GM12878 (cell line): ENCODE data around the gene DIABLO. TPM values are rescaled to one million over a fixed set of nuclear protein-coding genes. Genes with fewer than 3 reads are reported as not detected.

Experiments used
- ATAC-seq: fragments of 200-7000 bp; cut with Tn5 transposase; 3 replicates; pipeline ENCODE4 v1.9.1; 2020; ENCODE audit warnings: mild to moderate bottlenecking, moderate library complexity
- BruUV-seq: library from RNA; stranded (reverse); fragments of 400-500 nt; replicated peaks from 2 replicates; lab custom pipeline; 2021; lab: Mats Ljungman, UMichigan
- CTCF ChIA-PET: fragments of 300-600 bp; sonication (Branson Sonifier 250); formaldehyde crosslinking; extraction: SDS; loops from one replicate; lab custom pipeline; 2021; ENCODE audit warnings: inconsistent platforms; lab: Yijun Ruan, JAX
- POLR2A ChIA-PET: fragments of 350-600 bp; formaldehyde crosslinking; extraction: SDS; loops from one replicate; lab custom pipeline; 2021; ENCODE audit warnings: inconsistent platforms; lab: Charles Lee
- RAD21 ChIA-PET: fragments of 300-600 bp; sonication (Branson Sonifier 250); formaldehyde crosslinking; loops from one replicate; lab custom pipeline; 2023; ENCODE audit warnings: antibody characterized with exemption; ENCODE audit not compliant: unreplicated experiment; lab: Charles Lee
- SMC1A ChIA-PET: fragments of 300-600 bp; sonication (Branson Sonifier 250); formaldehyde crosslinking; loops from one replicate; lab custom pipeline; 2023; ENCODE audit not compliant: unreplicated experiment, uncharacterized antibody; lab: Charles Lee
- DNase-seq: peaks from one replicate; pipeline ENCODE4 v3.0.0-alpha.2; 2011; ENCODE audit warnings: low read depth, low spot score
- FAIRE-seq: peaks from 3 replicates; lab custom pipeline; 2011; peaks lifted over from hg19 to GRCh38; lab: Jason Lieb, UNC
- H2AFZ ChIP-seq: 2 replicates; pipeline ENCODE4 v1.6.0; 2011; ENCODE audit warnings: low read depth, low read length, control low read depth; ENCODE audit not compliant: control insufficient read depth
- H3K27ac ChIP-seq: 2 replicates; pipeline ENCODE4 v1.5.1; 2011; ENCODE audit warnings: control low read depth; ENCODE audit not compliant: control insufficient read depth, insufficient read depth
- H3K27me3 ChIP-seq, 2 experiments: replicated peaks in 1 of 2; 2 replicates each; pipeline versions ENCODE4 v1.6.0 to v1.6.1; 2011; ENCODE audit warnings: low read length in 1 of 2; ENCODE audit not compliant: control insufficient read depth in 2 of 2, insufficient read depth in 2 of 2
- H3K36me3 ChIP-seq, 2 experiments: 2 replicates each; pipeline ENCODE4 v1.5.1; 2011; ENCODE audit warnings: low read length in 1 of 2; ENCODE audit not compliant: control insufficient read depth in 2 of 2, insufficient read depth in 2 of 2
- H3K4me1 ChIP-seq: 2 replicates; pipeline ENCODE4 v1.6.1; 2011; ENCODE audit warnings: mild to moderate bottlenecking, low read length, moderate library complexity, mixed read lengths; ENCODE audit not compliant: control insufficient read depth, insufficient read depth
- H3K4me2 ChIP-seq: 2 replicates; pipeline ENCODE4 v1.6.0; 2011; ENCODE audit warnings: control low read depth; ENCODE audit not compliant: control insufficient read depth, insufficient read depth
- H3K4me3 ChIP-seq: fragments of 200-600 bp; sonication (generic); 2 replicates; pipeline ENCODE4 v1.5.1; 2016
- H3K79me2 ChIP-seq: 2 replicates; pipeline ENCODE4 v1.6.0; 2011; ENCODE audit warnings: low read length; ENCODE audit not compliant: control insufficient read depth, insufficient read depth
- H3K9ac ChIP-seq: 2 replicates; pipeline ENCODE4 v1.8.0; 2011; ENCODE audit warnings: low read length, control low read depth, mixed read lengths; ENCODE audit not compliant: control insufficient read depth, insufficient read depth
- H3K9me3 ChIP-seq: replicated peaks from 3 replicates; pipeline ENCODE4 v1.5.1; 2011; ENCODE audit warnings: mild to moderate bottlenecking, low read length; ENCODE audit not compliant: control insufficient read depth, insufficient read depth
- H4K20me1 ChIP-seq: 2 replicates; pipeline ENCODE4 v1.6.0; 2011; ENCODE audit not compliant: control insufficient read depth, insufficient read depth
- CBX5 ChIP-seq: sonication (generic); IDR thresholded peaks from 2 replicates; pipeline ENCODE4 v1.6.1; 2016; ENCODE audit warnings: low read depth, moderate library complexity, mild to moderate bottlenecking, inconsistent platforms
- FOS ChIP-seq: IDR thresholded peaks from 3 replicates; pipeline ENCODE4 v1.6.1; 2011; ENCODE audit warnings: borderline replicate concordance; ENCODE audit not compliant: insufficient read length; ENCODE audit errors: extremely low read depth
- NR2C1 ChIP-seq: fragments of 450-650 bp; IDR thresholded peaks from 2 replicates; pipeline ENCODE4 v1.6.1; 2017; ENCODE audit warnings: antibody characterized with exemption, mild to moderate bottlenecking, moderate library complexity
- whole genome bisulfite sequencing: methylation state at CpG from one replicate; pipeline ENCODE4 v1.1.6; 2016; ENCODE audit warnings: low lambda C conversion rate; ENCODE audit not compliant: insufficient replicate concordance, insufficient coverage; ENCODE audit errors: missing lambda C conversion rate; 5-methylcytosine and 5-hydroxymethylcytosine counted together
- in situ Hi-C: fragments of 300-500 bp; cut with MboI; formaldehyde crosslinking; loops from 9 replicates; pipeline ENCODE4 v1.14.3; 2018; ENCODE audit warnings: mixed read lengths
- intact Hi-C: fragments of 100-400 bp; cut with micrococcal nuclease; formaldehyde crosslinking; loops from one replicate; pipeline ENCODE4 v1.14.2; 2022; ENCODE audit not compliant: unreplicated experiment
- polyA plus RNA-seq, 11 experiments: library from polyadenylated mRNA; depleted of rRNA in 4 of 11; unstranded in 6 of 11; stranded (reverse) in 5 of 11; fragments of >200 nt; fragmentation: Nextera tagmentation in 4 of 11; fragmentation: Illumina TruSeq in 1 of 11; extraction: Ambion mirVana in 4 of 11; extraction: Trizol in 1 of 11; gene quantifications; 1 replicate in 1 of 11; 2 replicates in 10 of 11; pipeline versions ENCODE4 v1.2.1 to v1.2.3, GENCODE V29; 2011 to 2016; ENCODE audit warnings: inconsistent platforms in 2 of 11, missing spikeins in 2 of 11, low read depth in 1 of 11
- small RNA-seq: library from RNA; depleted of rRNA; stranded (forward); fragments of <200 nt; gene quantifications from one replicate; pipeline ENCODE3, GENCODE V24; 2014
- total RNA-seq, 4 experiments: library from RNA; depleted of rRNA in 3 of 4; stranded (reverse); fragments of >200 nt in 3 of 4; fragmentation: Illumina TruSeq in 1 of 4; extraction: Trizol in 1 of 4; gene quantifications; 2 replicates each; pipeline versions ENCODE4 v1.2.1 to v1.2.3, GENCODE V29; 2013 to 2021
- TF ChIP-seq, protein P1 (sequence below): fragments of 450-650 bp; IDR thresholded peaks from 2 replicates; pipeline ENCODE4 v1.6.1; 2017; ENCODE audit warnings: low read depth, mild to moderate bottlenecking, moderate library complexity
- TF ChIP-seq, protein P2 (sequence below): IDR thresholded peaks from 2 replicates; pipeline ENCODE4 v1.6.1; 2011; ENCODE audit warnings: low read depth, low read length, improper control_type of control experiment, borderline replicate concordance

Gene DIABLO
- total and polyA plus RNA-seq, 10 of the 15 experiments (the other 5 are each of a cell fraction or from before 2014, with no cell fraction given), result 18.3 to 69.9 (median 46.2) TPM

DNA sequence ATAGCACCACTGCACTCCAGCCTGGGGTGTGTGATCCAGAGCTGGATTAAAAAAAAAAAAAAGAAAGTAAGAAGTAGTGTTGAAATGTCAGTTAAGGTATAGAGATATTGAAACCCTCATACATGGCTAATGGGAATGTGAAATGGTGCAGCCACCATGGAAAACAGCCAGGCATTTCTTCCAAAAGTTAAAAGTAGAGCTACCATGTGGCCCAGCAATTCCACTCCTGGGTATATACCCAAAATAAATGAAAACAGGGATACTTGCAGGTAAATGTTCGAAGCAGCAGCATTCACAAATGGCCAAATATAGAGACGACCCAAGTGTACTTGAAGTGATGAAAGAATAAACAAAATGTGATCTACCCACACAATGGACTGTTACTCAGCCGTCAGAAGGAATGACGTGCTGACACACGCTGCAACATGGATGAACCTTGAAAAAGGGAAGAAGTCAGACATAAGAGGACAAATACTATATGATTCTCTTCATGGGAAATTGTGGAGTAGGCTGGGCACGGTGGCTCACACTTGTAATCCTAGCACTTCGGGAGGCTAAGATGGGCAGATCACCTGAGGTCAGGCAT is 67.1 kb downstream of the DIABLO start:
- ChIA-PET CTCF (interaction anchor here (0.6 to 2.5 kb wide), 3 partner anchors 104 to 377 kb away, joined by 3 to 5 read pairs (median 4); no protein-coding TSS in a partner anchor), RAD21 (no interaction called here), SMC1A (interaction anchor here (0.7 kb wide), 1 partner anchor 437 kb away, joined by 3 read pairs; no protein-coding TSS in a partner anchor), POLR2A (interaction anchor here (0.7 kb wide), 1 partner anchor 66 kb away, joined by 3 read pairs; no protein-coding TSS in a partner anchor)
- H3K4me2 ChIP-seq, result no peak overlapping the region
- H4K20me1 ChIP-seq, result no peaks in the 10 kb centered on the region
- H3K9ac ChIP-seq, result no peak overlapping the region
- no peaks in the 10 kb centered on the region for H3K36me3 ChIP-seq
- H3K27me3 ChIP-seq, result no peaks in the 10 kb centered on the region
- ATAC-seq (no peak), FAIRE-seq (no peak), DNase-seq (no peak)
- H3K4me1 ChIP-seq, result peaks cover 3% of the 10 kb centered on the region; the same call in 1 of the 2 replicates
- 65% methylated on average over 7 of the region's 7 CpGs for WGBS
- H3K27ac ChIP-seq, result no peak overlapping the region
- H3K79me2 ChIP-seq, result no peaks in the 10 kb centered on the region
- TF ChIP-seq, protein P1, sequence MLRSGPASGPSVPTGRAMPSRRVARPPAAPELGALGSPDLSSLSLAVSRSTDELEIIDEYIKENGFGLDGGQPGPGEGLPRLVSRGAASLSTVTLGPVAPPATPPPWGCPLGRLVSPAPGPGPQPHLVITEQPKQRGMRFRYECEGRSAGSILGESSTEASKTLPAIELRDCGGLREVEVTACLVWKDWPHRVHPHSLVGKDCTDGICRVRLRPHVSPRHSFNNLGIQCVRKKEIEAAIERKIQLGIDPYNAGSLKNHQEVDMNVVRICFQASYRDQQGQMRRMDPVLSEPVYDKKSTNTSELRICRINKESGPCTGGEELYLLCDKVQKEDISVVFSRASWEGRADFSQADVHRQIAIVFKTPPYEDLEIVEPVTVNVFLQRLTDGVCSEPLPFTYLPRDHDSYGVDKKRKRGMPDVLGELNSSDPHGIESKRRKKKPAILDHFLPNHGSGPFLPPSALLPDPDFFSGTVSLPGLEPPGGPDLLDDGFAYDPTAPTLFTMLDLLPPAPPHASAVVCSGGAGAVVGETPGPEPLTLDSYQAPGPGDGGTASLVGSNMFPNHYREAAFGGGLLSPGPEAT, result no peak
- TF ChIP-seq NR2C1 (no peak), CBX5 (no peak), FOS (no peak)
- TF ChIP-seq, protein P2, sequence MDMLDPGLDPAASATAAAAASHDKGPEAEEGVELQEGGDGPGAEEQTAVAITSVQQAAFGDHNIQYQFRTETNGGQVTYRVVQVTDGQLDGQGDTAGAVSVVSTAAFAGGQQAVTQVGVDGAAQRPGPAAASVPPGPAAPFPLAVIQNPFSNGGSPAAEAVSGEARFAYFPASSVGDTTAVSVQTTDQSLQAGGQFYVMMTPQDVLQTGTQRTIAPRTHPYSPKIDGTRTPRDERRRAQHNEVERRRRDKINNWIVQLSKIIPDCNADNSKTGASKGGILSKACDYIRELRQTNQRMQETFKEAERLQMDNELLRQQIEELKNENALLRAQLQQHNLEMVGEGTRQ, result no peak
- BruUV-seq, result no TSS peak
- in situ Hi-C loops, result no loop called here
- intact Hi-C loops, result no loop called here
- H3K9me3 ChIP-seq, result no peaks in the 10 kb centered on the region
- no peak overlapping the region for H3K4me3 ChIP-seq
- H2AFZ ChIP-seq, result no peak overlapping the region

Small RNA genes within 50 kb of the gene (small RNA-seq; reads per million reads assigned to genes)
- 5.7 reads per million, percentile 90 among the genes with 10 or more reads in this experiment for gene DIABLO

Other genes with a start within 250 kb of the DIABLO start
- gene BCL7A, start 204.2 kb downstream of the DIABLO start, total RNA-seq (2014; rRNA removed), result 12.4 and 14.1 TPM in 2 replicates
- gene BCL7A, start 204.2 kb downstream of the DIABLO start, total RNA-seq (2014; rRNA removed; fragmentation: Illumina TruSeq; extraction: Trizol), result 8.8 and 9.6 TPM in 2 replicates
- gene BCL7A, start 204.2 kb downstream of the DIABLO start, total RNA-seq (2021), result 13.8 and 17.2 TPM in 2 replicates
- gene BCL7A, start 204.2 kb downstream of the DIABLO start, polyA plus RNA-seq (2011; rRNA removed), result 1.3 TPM in 2 replicates
- gene BCL7A, start 204.2 kb downstream of the DIABLO start, polyA plus RNA-seq (2014; fragmentation: Illumina TruSeq; extraction: Trizol), result 9.4 and 11.8 TPM in 2 replicates
- gene BCL7A, start 204.2 kb downstream of the DIABLO start, polyA plus RNA-seq (2014; fragmentation: Nextera tagmentation; extraction: Ambion mirVana), result under 1 TPM; 0.37 to 0.69 TPM
- gene BCL7A, start 204.2 kb downstream of the DIABLO start, polyA plus RNA-seq (2014; rRNA removed), result 13.7 and 14.6 TPM in 2 replicates
- gene BCL7A, start 204.2 kb downstream of the DIABLO start, polyA plus RNA-seq (2016; fragmentation: Nextera tagmentation; extraction: Ambion mirVana), result 10 to 100 TPM; 11.6 to 11.9 TPM
- gene MLXIP, start 147.3 kb downstream of the DIABLO start, total RNA-seq (2014; rRNA removed), result 5.4 and 7.9 TPM in 2 replicates
- gene MLXIP, start 147.3 kb downstream of the DIABLO start, total RNA-seq (2014; rRNA removed; fragmentation: Illumina TruSeq; extraction: Trizol), result 8.9 and 9.7 TPM in 2 replicates
- gene MLXIP, start 147.3 kb downstream of the DIABLO start, total RNA-seq (2021), result 23.7 and 24.9 TPM in 2 replicates
- gene MLXIP, start 147.3 kb downstream of the DIABLO start, polyA plus RNA-seq (2011; rRNA removed), result 1.0 and 1.9 TPM in 2 replicates
- gene MLXIP, start 147.3 kb downstream of the DIABLO start, polyA plus RNA-seq (2014; fragmentation: Illumina TruSeq; extraction: Trizol), result 7.5 and 12.1 TPM in 2 replicates
- gene MLXIP, start 147.3 kb downstream of the DIABLO start, polyA plus RNA-seq (2014; fragmentation: Nextera tagmentation; extraction: Ambion mirVana), result 1 to 10 TPM; 1.1 to 1.2 TPM
- 12.5 and 15.1 TPM in 2 replicates for gene MLXIP, start 147.3 kb downstream of the DIABLO start, polyA plus RNA-seq (2014; rRNA removed)
- gene MLXIP, start 147.3 kb downstream of the DIABLO start, polyA plus RNA-seq (2016; fragmentation: Nextera tagmentation; extraction: Ambion mirVana), result 1 to 10 TPM; 4.7 to 6.2 TPM
- gene IL31, start 51.8 kb downstream of the DIABLO start, total RNA-seq (2014; rRNA removed), result not detected in 2 replicates
- not detected in 2 replicates for gene IL31, start 51.8 kb downstream of the DIABLO start, total RNA-seq (2014; rRNA removed; fragmentation: Illumina TruSeq; extraction: Trizol)
- gene IL31, start 51.8 kb downstream of the DIABLO start, total RNA-seq (2021), result not detected in 2 replicates
- gene IL31, start 51.8 kb downstream of the DIABLO start, polyA plus RNA-seq (2011; rRNA removed), result not detected in 2 replicates
- gene IL31, start 51.8 kb downstream of the DIABLO start, polyA plus RNA-seq (2014; fragmentation: Illumina TruSeq; extraction: Trizol), result not detected in 2 replicates
- not detected for gene IL31, start 51.8 kb downstream of the DIABLO start, polyA plus RNA-seq (2014; fragmentation: Nextera tagmentation; extraction: Ambion mirVana)
- gene IL31, start 51.8 kb downstream of the DIABLO start, polyA plus RNA-seq (2014; rRNA removed), result not detected in 2 replicates
- not detected for gene IL31, start 51.8 kb downstream of the DIABLO start, polyA plus RNA-seq (2016; fragmentation: Nextera tagmentation; extraction: Ambion mirVana)
- 0.27 TPM in 1 of 2 replicates, not detected in the other for gene LRRC43, start 42.9 kb downstream of the DIABLO start, total RNA-seq (2014; rRNA removed)
- gene LRRC43, start 42.9 kb downstream of the DIABLO start, total RNA-seq (2014; rRNA removed; fragmentation: Illumina TruSeq; extraction: Trizol), result not detected in 2 replicates
- gene LRRC43, start 42.9 kb downstream of the DIABLO start, total RNA-seq (2021), result 0.16 and 0.23 TPM in 2 replicates
- not detected in 2 replicates for gene LRRC43, start 42.9 kb downstream of the DIABLO start, polyA plus RNA-seq (2011; rRNA removed)
- gene LRRC43, start 42.9 kb downstream of the DIABLO start, polyA plus RNA-seq (2014; fragmentation: Illumina TruSeq; extraction: Trizol), result 0.52 TPM in 1 of 2 replicates, not detected in the other
- not detected for gene LRRC43, start 42.9 kb downstream of the DIABLO start, polyA plus RNA-seq (2014; fragmentation: Nextera tagmentation; extraction: Ambion mirVana)
- gene LRRC43, start 42.9 kb downstream of the DIABLO start, polyA plus RNA-seq (2014; rRNA removed), result 0.33 TPM in 1 of 2 replicates, not detected in the other
- not detected for gene LRRC43, start 42.9 kb downstream of the DIABLO start, polyA plus RNA-seq (2016; fragmentation: Nextera tagmentation; extraction: Ambion mirVana)
- not detected in 2 replicates for gene B3GNT4, start 22.3 kb downstream of the DIABLO start, total RNA-seq (2014; rRNA removed)
- gene B3GNT4, start 22.3 kb downstream of the DIABLO start, total RNA-seq (2014; rRNA removed; fragmentation: Illumina TruSeq; extraction: Trizol), result not detected in 2 replicates
- not detected in 2 replicates for gene B3GNT4, start 22.3 kb downstream of the DIABLO start, total RNA-seq (2021)
- gene B3GNT4, start 22.3 kb downstream of the DIABLO start, polyA plus RNA-seq (2011; rRNA removed), result not detected in 2 replicates
- gene B3GNT4, start 22.3 kb downstream of the DIABLO start, polyA plus RNA-seq (2014; fragmentation: Illumina TruSeq; extraction: Trizol), result not detected in 2 replicates
- gene B3GNT4, start 22.3 kb downstream of the DIABLO start, polyA plus RNA-seq (2014; fragmentation: Nextera tagmentation; extraction: Ambion mirVana), result under 1 TPM in 1 of 2 experiments, not detected in 1; 0.04 TPM
- gene B3GNT4, start 22.3 kb downstream of the DIABLO start, polyA plus RNA-seq (2014; rRNA removed), result not detected in 2 replicates
- under 1 TPM; 0.88 to 0.95 TPM for gene B3GNT4, start 22.3 kb downstream of the DIABLO start, polyA plus RNA-seq (2016; fragmentation: Nextera tagmentation; extraction: Ambion mirVana)
- gene VPS33A, start 40.4 kb upstream of the DIABLO start, total RNA-seq (2014; rRNA removed), result 21.1 and 22.8 TPM in 2 replicates
- 16.2 and 21.1 TPM in 2 replicates for gene VPS33A, start 40.4 kb upstream of the DIABLO start, total RNA-seq (2014; rRNA removed; fragmentation: Illumina TruSeq; extraction: Trizol)
- gene VPS33A, start 40.4 kb upstream of the DIABLO start, total RNA-seq (2021), result 22.1 and 22.4 TPM in 2 replicates
- 18.7 and 20.0 TPM in 2 replicates for gene VPS33A, start 40.4 kb upstream of the DIABLO start, polyA plus RNA-seq (2011; rRNA removed)
- 21.0 and 24.9 TPM in 2 replicates for gene VPS33A, start 40.4 kb upstream of the DIABLO start, polyA plus RNA-seq (2014; fragmentation: Illumina TruSeq; extraction: Trizol)
- 1 to 10 TPM; 7.7 to 8.7 TPM for gene VPS33A, start 40.4 kb upstream of the DIABLO start, polyA plus RNA-seq (2014; fragmentation: Nextera tagmentation; extraction: Ambion mirVana)
- gene VPS33A, start 40.4 kb upstream of the DIABLO start, polyA plus RNA-seq (2014; rRNA removed), result 19.4 and 20.4 TPM in 2 replicates
- 10 to 100 TPM; 32.1 to 33.6 TPM for gene VPS33A, start 40.4 kb upstream of the DIABLO start, polyA plus RNA-seq (2016; fragmentation: Nextera tagmentation; extraction: Ambion mirVana)
- 23.8 and 26.6 TPM in 2 replicates for gene CLIP1, start 196.6 kb upstream of the DIABLO start, total RNA-seq (2014; rRNA removed)
- gene CLIP1, start 196.6 kb upstream of the DIABLO start, total RNA-seq (2014; rRNA removed; fragmentation: Illumina TruSeq; extraction: Trizol), result 44.0 and 45.4 TPM in 2 replicates
- 39.2 and 39.4 TPM in 2 replicates for gene CLIP1, start 196.6 kb upstream of the DIABLO start, total RNA-seq (2021)
- gene CLIP1, start 196.6 kb upstream of the DIABLO start, polyA plus RNA-seq (2011; rRNA removed), result 25.8 and 32.0 TPM in 2 replicates
- gene CLIP1, start 196.6 kb upstream of the DIABLO start, polyA plus RNA-seq (2014; fragmentation: Illumina TruSeq; extraction: Trizol), result 39.9 and 42.0 TPM in 2 replicates
- gene CLIP1, start 196.6 kb upstream of the DIABLO start, polyA plus RNA-seq (2014; fragmentation: Nextera tagmentation; extraction: Ambion mirVana), result 1 to 10 TPM; 6.0 to 6.3 TPM
- gene CLIP1, start 196.6 kb upstream of the DIABLO start, polyA plus RNA-seq (2014; rRNA removed), result 20.0 and 23.4 TPM in 2 replicates
- 10 to 100 TPM; 19.9 to 26.6 TPM for gene CLIP1, start 196.6 kb upstream of the DIABLO start, polyA plus RNA-seq (2016; fragmentation: Nextera tagmentation; extraction: Ambion mirVana)